Testis (tissue), 3 donors: ENCODE results near the gene ELOVL2. TPM values are rescaled to one million over a fixed set of nuclear protein-coding genes. Genes with fewer than 3 reads are reported as not detected.
A peak's percentile ranks its signal among the peaks of the same experiment; 100 is the strongest.

ENCODE experiments used
- DNase-seq: peaks from one replicate; pipeline ENCODE4 v3.0.0-alpha.2; 2019
- H3K27ac ChIP-seq, 2 donors: fragments of 200-600 bp; sonication (generic); one replicate each; pipeline ENCODE4 v1.5.1; 2019
- H3K27me3 ChIP-seq: fragments of 200-600 bp; sonication (generic); one replicate; pipeline ENCODE4 v1.5.1; 2019
- H3K36me3 ChIP-seq: fragments of 200-600 bp; sonication (generic); one replicate; pipeline ENCODE4 v1.5.1; 2017; ENCODE audit warnings: low read depth; ENCODE audit errors: missing control alignments
- H3K4me1 ChIP-seq: fragments of 200-600 bp; sonication (generic); one replicate; pipeline ENCODE4 v1.5.1; 2019
- H3K4me3 ChIP-seq, 2 donors: fragments of 200-600 bp; sonication (generic); one replicate each; pipeline ENCODE4 v1.5.1; 2017 to 2019
- H3K9me3 ChIP-seq: fragments of 200-600 bp; sonication (generic); one replicate; pipeline ENCODE4 v1.5.1; 2017
- POLR2A ChIP-seq: fragments of 450-650 bp; IDR thresholded peaks from one replicate; pipeline ENCODE4 v1.6.1; 2017; ENCODE audit warnings: antibody characterized with exemption, mild to moderate bottlenecking, moderate library complexity
- WGBS, 2 donors: methylation state at CpG; one replicate each; pipeline ENCODE4 v1.1.5; 2018; 5-methylcytosine and 5-hydroxymethylcytosine counted together
- intact Hi-C: fragments of 100-400 bp; cut with DNase I; formaldehyde crosslinking; loops from one replicate; pipeline ENCODE4 v1.15.1; 2023; ENCODE audit warnings: low total_unique reads
- polyA plus RNA-seq: library from polyadenylated mRNA; stranded (reverse); fragments of 350-450 nt; fragmentation: Illumina TruSeq; extraction: RNeasy Lipid Tissue Mini Kit (QIAGEN cat#74804); gene quantifications from one replicate; pipeline ENCODE4 v1.2.3, GENCODE V29; 2014; ENCODE audit warnings: low read depth, low replicate concordance; ENCODE audit not compliant: insufficient read depth
- total RNA-seq, 2 donors: library from RNA; depleted of rRNA; stranded (reverse); fragments of >200 nt; gene quantifications; one replicate each; pipeline ENCODE4 v1.2.3, GENCODE V29; 2016
- TF ChIP-seq, protein P1 (sequence below), 3 experiments: fragments of 450-650 bp in 2 of 3; fragments of 200-600 bp in 1 of 3; sonication (generic) in 1 of 3; IDR thresholded peaks; one replicate each; pipeline ENCODE4 v1.5.1; 2016 to 2019; ENCODE audit warnings: antibody characterized with exemption in 3 of 3, mild to moderate bottlenecking in 2 of 3, moderate library complexity in 1 of 3

The ELOVL2 gene
- total and polyA plus RNA-seq, 3 donors from 2014 or later: 25.0 to 30.7 (median 26.7) TPM

GRCh38 chr6:10951675-10952282 lies 92.3 kb downstream of the ELOVL2 start:
- Histone ChIP-seq H3K27me3 (no peaks in the 10 kb centered on the region), H3K36me3 (no peaks in the 10 kb centered on the region), H3K27ac (no peak overlapping the region), H3K4me1 (no peaks in the 10 kb centered on the region), H3K9me3 (no peaks in the 10 kb centered on the region), H3K4me3 (no peak overlapping the region)
- 42 to 58% methylated on average over 6 of the region's 6 CpGs for WGBS, 2 donors
- intact Hi-C loops: loop anchor here (10.0 kb wide), 1 partner anchor 113 kb away; no protein-coding TSS in a partner anchor
- no peak for DNase-seq
- TF ChIP-seq, protein P1, sequence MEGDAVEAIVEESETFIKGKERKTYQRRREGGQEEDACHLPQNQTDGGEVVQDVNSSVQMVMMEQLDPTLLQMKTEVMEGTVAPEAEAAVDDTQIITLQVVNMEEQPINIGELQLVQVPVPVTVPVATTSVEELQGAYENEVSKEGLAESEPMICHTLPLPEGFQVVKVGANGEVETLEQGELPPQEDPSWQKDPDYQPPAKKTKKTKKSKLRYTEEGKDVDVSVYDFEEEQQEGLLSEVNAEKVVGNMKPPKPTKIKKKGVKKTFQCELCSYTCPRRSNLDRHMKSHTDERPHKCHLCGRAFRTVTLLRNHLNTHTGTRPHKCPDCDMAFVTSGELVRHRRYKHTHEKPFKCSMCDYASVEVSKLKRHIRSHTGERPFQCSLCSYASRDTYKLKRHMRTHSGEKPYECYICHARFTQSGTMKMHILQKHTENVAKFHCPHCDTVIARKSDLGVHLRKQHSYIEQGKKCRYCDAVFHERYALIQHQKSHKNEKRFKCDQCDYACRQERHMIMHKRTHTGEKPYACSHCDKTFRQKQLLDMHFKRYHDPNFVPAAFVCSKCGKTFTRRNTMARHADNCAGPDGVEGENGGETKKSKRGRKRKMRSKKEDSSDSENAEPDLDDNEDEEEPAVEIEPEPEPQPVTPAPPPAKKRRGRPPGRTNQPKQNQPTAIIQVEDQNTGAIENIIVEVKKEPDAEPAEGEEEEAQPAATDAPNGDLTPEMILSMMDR (IDR thresholded peaks at IDR 0.05): peak in 2 of 3 experiments; percentile 37
- TF ChIP-seq POLR2A: no peak

DNA sequence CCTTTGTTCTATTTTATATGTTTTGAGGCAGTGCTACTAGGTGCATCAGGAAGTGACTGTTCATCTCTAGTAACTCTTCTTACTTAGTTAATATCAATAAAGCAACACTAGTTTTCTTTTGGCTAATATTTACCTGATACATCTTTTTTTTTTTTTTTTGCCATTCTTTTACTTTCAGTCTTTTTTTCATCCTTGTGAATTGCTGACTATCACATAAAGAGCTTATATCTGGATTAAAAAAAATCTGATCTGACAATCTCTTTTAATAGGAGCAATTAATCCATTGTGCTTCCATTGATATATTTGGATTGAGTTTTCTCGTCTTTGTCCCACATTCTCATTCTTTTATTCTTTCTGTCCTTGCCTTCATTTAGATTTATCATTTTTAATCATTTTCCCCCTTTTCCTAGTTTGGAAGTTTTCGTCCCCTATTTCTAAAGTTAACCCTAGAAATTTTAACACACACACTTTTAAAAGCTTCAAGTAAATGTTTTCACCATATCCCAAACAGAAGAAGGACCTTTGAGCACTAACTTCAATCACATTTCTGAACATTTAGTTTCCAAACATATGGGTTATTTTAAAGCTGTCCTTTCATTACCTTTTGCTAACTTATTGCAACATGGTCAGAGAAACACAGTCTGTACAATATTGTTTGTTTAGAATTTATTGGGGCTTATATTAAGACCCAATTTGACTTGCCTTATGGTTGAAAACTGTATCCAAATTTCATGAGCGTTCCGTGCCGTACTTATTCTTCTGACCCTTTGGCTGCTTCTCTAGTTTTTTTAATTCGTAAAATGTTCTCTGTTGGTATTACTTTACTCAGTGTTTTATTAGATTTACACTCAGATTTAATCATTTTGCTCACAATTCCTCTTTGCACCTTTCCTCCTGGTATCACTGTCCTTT lies 94.3 kb downstream of the ELOVL2 start:
- H3K27ac ChIP-seq: no peak overlapping the region
- H3K4me3 ChIP-seq: no peak overlapping the region
- no peaks in the 10 kb centered on the region for H3K36me3 ChIP-seq
- H3K4me1 ChIP-seq: no peaks in the 10 kb centered on the region
- intact Hi-C loops: loop anchor here (10.0 kb wide), 1 partner anchor 115 kb away; no protein-coding TSS in a partner anchor
- TF ChIP-seq, protein P1 (IDR thresholded peaks at IDR 0.05): no peak
- TF ChIP-seq POLR2A: no peak
- WGBS, 2 donors: 93 to 94% methylated on average over 6 of the region's 6 CpGs
- H3K27me3 ChIP-seq: no peaks in the 10 kb centered on the region
- H3K9me3 ChIP-seq: no peaks in the 10 kb centered on the region
- DNase-seq: no peak

DNA sequence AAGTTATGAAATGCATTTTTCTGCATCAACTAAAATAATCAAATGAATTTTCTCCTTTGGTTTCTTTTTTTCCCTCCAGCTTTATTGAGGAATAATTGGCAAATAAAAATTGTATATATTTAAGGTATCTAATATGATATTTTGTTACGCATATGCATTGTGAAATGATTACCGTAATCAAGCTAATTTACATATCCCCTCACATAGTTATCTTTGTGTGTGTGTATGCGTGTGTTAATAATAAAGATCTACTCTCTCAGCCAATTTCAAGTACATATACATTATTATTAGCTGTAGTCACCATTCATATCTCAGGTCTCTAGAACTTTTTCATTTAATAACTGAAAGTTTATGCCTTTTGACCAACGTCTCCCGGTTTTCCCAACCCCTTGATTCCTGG lies 96.1 kb downstream of the ELOVL2 start:
- Histone ChIP-seq H3K9me3 (no peaks in the 10 kb centered on the region), H3K4me3 (no peak overlapping the region), H3K36me3 (no peaks in the 10 kb centered on the region), H3K27ac (no peak overlapping the region), H3K4me1 (no peaks in the 10 kb centered on the region), H3K27me3 (no peaks in the 10 kb centered on the region)
- TF ChIP-seq, protein P1 (IDR thresholded peaks at IDR 0.05): no peak
- no peak for TF ChIP-seq POLR2A
- 96% methylated on average over 5 of the region's 5 CpGs for WGBS, 2 donors
- intact Hi-C loops: no loop called here
- DNase-seq: no peak

DNA sequence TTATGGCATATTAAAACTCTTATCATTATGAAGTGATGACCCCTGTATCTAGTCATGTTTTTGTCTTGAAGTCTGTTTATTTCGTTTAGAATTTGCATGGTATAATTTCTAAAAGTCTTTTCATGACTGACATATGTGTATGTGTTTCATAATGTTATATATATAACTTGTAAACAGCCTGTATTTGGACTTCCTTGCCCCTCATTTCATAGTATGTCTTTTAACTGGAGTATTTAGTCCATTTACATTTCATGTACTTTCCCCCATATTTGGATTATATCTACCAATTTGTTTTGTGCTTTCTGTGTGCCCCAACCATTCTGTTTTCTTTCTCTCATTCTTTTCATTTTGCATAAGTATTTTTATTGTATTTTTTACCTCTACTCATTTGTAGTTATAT lies 98.3 kb downstream of the ELOVL2 start:
- no peaks in the 10 kb centered on the region for H3K36me3 ChIP-seq
- 86 to 91% methylated on average over 1 of the region's 1 CpG for WGBS, 2 donors
- no peak for DNase-seq
- H3K27ac ChIP-seq: no peak overlapping the region
- H3K4me1 ChIP-seq: no peaks in the 10 kb centered on the region
- H3K4me3 ChIP-seq: no peak overlapping the region
- no peaks in the 10 kb centered on the region for H3K27me3 ChIP-seq
- H3K9me3 ChIP-seq: no peaks in the 10 kb centered on the region
- TF ChIP-seq POLR2A: no peak
- TF ChIP-seq, protein P1 (IDR thresholded peaks at IDR 0.05): no peak
- intact Hi-C loops: no loop called here
